GM18520 (cell line): ENCODE data around the gene COLEC11.

ENCODE experiments used
- ATAC-seq: cut with Tn5 transposase; IDR thresholded peaks from one replicate; pipeline ENCODE4 v1.9.1; 2021; ENCODE audit not compliant: unreplicated experiment

COLEC11 gene

GRCh38 chr2:3637311-3637675, 42.4 kb downstream of the COLEC11 start:
- ATAC-seq: no peak

- ATAC-seq: no peak
These were observed 43.0 kb downstream of the COLEC11 start for GRCh38 chr2:3637692-3638455.

- no peak for ATAC-seq
These were observed 43.5 kb downstream of the COLEC11 start for GRCh38 chr2:3638456-3638810.

GRCh38 chr2:3639015-3639630, 44.2 kb downstream of the COLEC11 start:
- ATAC-seq: no peak

- ATAC-seq: no peak
These were observed 44.7 kb downstream of the COLEC11 start for GRCh38 chr2:3639653-3640052.

GRCh38 chr2:3641181-3641580, 46.3 kb downstream of the COLEC11 start:
- no peak for ATAC-seq

- no peak for ATAC-seq
These were observed 47.0 kb downstream of the COLEC11 start for GRCh38 chr2:3641841-3642421.

- no peak for ATAC-seq
These were observed 47.8 kb downstream of the COLEC11 start for GRCh38 chr2:3642521-3643215.

- no peak for ATAC-seq
These were observed 48.7 kb downstream of the COLEC11 start for GRCh38 chr2:3643371-3644245.

- ATAC-seq: no peak
These were observed 49.3 kb downstream of the COLEC11 start for GRCh38 chr2:3644246-3644525.

GRCh38 chr2:3644891-3645605, 50.1 kb downstream of the COLEC11 start:
- ATAC-seq: no peak

- no peak for ATAC-seq
These were observed 51.0 kb downstream of the COLEC11 start for GRCh38 chr2:3645745-3646389.

- ATAC-seq: no peak
These were observed 51.5 kb downstream of the COLEC11 start for GRCh38 chr2:3646446-3646845.

- no peak for ATAC-seq
These were observed 52.3 kb downstream of the COLEC11 start for GRCh38 chr2:3647246-3647645.

- ATAC-seq: no peak
These were observed 53.1 kb downstream of the COLEC11 start for GRCh38 chr2:3647831-3648651.

GRCh38 chr2:3648652-3649177, 53.8 kb downstream of the COLEC11 start:
- no peak for ATAC-seq

GRCh38 chr2:3649581-3649980, 54.7 kb downstream of the COLEC11 start:
- ATAC-seq: no peak

GRCh38 chr2:3650140-3650920, 55.4 kb downstream of the COLEC11 start:
- no peak for ATAC-seq
